Osteocyte (in vitro differentiated cells): Measurements from ENCODE around the gene RGS3. TPM values are rescaled to one million over a fixed set of nuclear protein-coding genes. Genes with fewer than 3 reads are reported as not detected.

Experiments
- DNase-seq: peaks from one replicate; pipeline ENCODE4 v3.0.0; 2021; ENCODE audit warnings: mixed read lengths; ENCODE audit not compliant: unreplicated experiment; ENCODE audit errors: extremely low spot score
- H3K27ac Mint-ChIP-seq: one replicate; pipeline ENCODE4 v1.8.0; 2021; ENCODE audit warnings: mild to moderate bottlenecking, mixed read lengths; ENCODE audit not compliant: unreplicated experiment
- H3K27me3 Mint-ChIP-seq: one replicate; pipeline ENCODE4 v1.8.0; 2021; ENCODE audit warnings: mixed read lengths; ENCODE audit not compliant: unreplicated experiment
- H3K36me3 Mint-ChIP-seq: one replicate; pipeline ENCODE4 v1.8.0; 2021; ENCODE audit warnings: mixed read lengths; ENCODE audit not compliant: unreplicated experiment
- H3K4me1 Mint-ChIP-seq: one replicate; pipeline ENCODE4 v1.8.0; 2021; ENCODE audit warnings: mixed read lengths; ENCODE audit not compliant: unreplicated experiment
- H3K4me3 Mint-ChIP-seq: one replicate; pipeline ENCODE4 v1.8.0; 2021; ENCODE audit warnings: mild to moderate bottlenecking, moderate library complexity, mixed read lengths; ENCODE audit not compliant: unreplicated experiment
- H3K9me3 Mint-ChIP-seq: one replicate; pipeline ENCODE4 v1.8.0; 2021; ENCODE audit warnings: mixed read lengths; ENCODE audit not compliant: unreplicated experiment
- total RNA-seq: library from RNA; stranded (reverse); gene quantifications from 2 replicates; pipeline ENCODE4 v1.2.1, GENCODE V29; 2021
- TF ChIP-seq, protein P1 (sequence below): fragments of 200-600 bp; sonication (generic); IDR thresholded peaks from 2 replicates; pipeline ENCODE4 v1.5.0; 2021; ENCODE audit warnings: antibody characterized with exemption, mild to moderate bottlenecking, moderate library complexity

RGS3 gene
- total RNA-seq, 1 donor from 2014 or later: 67.8 TPM

DNA sequence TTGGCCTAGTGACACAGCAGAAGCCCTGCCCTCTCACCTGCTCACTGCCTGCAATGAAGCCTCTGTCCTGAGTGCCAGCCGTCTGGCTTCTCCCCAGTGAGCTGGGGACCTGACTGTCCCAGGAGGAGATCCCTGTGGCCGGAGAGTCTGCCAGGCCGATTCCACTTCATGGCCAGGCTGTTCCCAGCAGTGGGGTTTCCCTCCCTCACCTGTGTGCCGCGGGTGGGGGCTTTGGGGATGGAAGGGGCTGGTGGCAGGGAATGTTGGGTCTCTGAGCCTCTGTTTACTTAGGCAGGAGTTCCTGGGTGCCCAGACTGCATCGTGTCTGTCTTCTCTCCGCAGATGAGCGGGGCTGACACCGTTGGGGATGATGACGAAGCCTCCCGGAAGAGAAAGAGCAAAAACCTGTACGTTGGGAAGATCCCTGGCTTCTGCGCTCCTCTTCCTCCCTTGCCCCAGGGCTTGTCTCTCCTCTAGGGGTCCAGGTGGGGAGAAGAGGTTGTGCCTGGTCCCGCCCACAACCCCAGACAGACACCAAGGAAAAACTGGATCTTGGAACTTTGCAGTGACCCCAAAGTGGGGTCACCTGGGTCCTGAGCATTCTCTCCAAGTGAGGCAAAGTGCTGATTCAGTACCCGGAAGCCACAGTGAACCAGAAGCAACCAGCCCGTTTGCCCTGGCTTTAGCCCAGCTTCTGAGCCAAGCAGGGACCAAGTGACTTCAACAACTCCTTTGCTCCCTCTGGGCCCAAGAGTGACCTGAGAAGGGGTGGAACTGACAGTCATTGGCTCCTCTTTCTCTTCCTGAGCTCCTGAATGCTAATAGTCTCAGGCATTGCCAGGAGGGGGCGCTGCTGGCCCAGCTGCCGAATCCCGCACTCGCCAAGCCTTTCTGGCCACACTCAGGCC, 127.7 kb downstream of the RGS3 start:
- TF ChIP-seq, protein P1, sequence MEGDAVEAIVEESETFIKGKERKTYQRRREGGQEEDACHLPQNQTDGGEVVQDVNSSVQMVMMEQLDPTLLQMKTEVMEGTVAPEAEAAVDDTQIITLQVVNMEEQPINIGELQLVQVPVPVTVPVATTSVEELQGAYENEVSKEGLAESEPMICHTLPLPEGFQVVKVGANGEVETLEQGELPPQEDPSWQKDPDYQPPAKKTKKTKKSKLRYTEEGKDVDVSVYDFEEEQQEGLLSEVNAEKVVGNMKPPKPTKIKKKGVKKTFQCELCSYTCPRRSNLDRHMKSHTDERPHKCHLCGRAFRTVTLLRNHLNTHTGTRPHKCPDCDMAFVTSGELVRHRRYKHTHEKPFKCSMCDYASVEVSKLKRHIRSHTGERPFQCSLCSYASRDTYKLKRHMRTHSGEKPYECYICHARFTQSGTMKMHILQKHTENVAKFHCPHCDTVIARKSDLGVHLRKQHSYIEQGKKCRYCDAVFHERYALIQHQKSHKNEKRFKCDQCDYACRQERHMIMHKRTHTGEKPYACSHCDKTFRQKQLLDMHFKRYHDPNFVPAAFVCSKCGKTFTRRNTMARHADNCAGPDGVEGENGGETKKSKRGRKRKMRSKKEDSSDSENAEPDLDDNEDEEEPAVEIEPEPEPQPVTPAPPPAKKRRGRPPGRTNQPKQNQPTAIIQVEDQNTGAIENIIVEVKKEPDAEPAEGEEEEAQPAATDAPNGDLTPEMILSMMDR: peak; percentile 93
- Mint-ChIP-seq H3K4me1 (peaks cover 37% of the 10 kb centered on the region), H3K27ac (no peak overlapping the region), H3K27me3 (no peaks in the 10 kb centered on the region), H3K4me3 (no peak overlapping the region), H3K9me3 (no peaks in the 10 kb centered on the region), H3K36me3 (peaks cover 11% of the 10 kb centered on the region)
- peak; percentile 93 for DNase-seq

DNA sequence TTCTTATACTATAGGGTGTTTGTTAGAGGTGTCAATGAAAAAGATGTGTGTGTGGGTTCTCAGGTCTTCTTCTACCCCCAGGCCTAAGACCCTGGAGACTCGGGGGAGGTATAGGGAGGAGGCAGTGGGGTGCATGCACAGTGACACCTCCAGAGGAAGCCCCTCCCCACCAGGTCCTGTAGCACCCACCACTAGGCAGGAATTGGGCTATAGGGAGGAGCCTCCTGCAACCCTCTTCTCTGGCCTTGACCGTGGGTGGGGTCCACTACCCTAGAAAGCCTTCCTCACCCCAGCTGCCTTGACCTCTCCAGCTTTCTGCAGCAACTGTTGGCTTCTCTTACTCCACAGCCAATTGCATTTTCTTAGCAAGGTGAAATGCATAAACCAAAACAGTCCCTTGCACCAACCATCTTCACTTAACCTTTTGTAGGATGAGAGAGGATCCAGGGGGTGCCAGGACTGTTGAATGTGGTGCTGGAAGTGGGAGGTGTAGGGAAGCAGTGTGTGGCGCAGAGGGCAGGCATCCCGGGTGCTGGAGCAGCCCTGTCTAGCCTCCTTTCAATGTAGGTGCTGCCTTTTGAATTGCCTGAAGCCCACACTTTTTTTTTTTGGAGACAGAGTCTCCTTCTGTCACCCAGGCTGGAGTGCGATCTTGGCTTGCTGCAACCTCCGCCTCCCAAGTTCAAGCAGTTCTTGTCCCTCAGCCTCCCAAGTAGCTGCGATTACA, 128.5 kb downstream of the RGS3 start:
- H3K4me3 Mint-ChIP-seq: no peak overlapping the region

DNA sequence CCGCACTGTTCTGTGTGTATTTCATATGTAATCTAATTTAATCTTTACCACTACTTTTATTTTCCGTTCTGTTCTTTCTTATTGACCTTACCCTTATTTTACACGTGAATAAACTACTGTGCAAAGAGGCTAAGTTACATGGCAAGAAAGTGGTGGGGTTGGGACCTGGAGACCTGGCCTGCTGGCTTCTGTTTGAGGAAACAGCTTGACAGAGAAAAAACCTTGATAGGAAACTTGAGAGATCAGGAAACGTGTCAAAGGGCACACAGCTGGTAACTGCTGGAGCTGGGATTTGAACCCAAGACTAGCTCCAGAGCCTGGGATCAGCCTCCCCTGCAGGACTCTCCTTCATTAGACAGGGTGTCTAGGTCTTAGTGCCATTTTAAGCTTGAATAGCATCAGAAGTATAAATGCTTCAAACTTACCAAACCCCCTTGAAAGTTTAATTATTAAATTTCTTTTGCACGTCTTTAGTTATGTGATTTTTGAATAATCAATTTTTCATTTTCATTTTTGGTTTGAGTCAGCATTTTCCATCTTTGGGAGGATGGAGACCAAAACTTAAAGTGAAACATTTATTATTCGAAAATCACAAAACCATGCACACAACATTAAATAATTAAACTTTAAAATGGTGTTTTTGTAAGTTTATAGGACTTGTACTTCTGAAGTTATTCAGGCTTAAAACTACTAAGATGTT, 129.5 kb downstream of the RGS3 start:
- DNase-seq: no peak
- H3K9me3 Mint-ChIP-seq: no peaks in the 10 kb centered on the region
- H3K4me3 Mint-ChIP-seq: no peak overlapping the region
- H3K36me3 Mint-ChIP-seq: peaks cover 19% of the 10 kb centered on the region
- peak overlapping the region; percentile 93 for H3K27ac Mint-ChIP-seq
- TF ChIP-seq, protein P1: no peak
- H3K27me3 Mint-ChIP-seq: no peaks in the 10 kb centered on the region
- H3K4me1 Mint-ChIP-seq: peaks cover 43% of the 10 kb centered on the region

More for the DNA sequence above, 128.5 kb downstream of the RGS3 start:
- DNase-seq: no peak
- H3K4me1 Mint-ChIP-seq: peaks cover 43% of the 10 kb centered on the region
- TF ChIP-seq, protein P1: no peak
- H3K27me3 Mint-ChIP-seq: no peaks in the 10 kb centered on the region
- peaks cover 15% of the 10 kb centered on the region for H3K36me3 Mint-ChIP-seq
- no peaks in the 10 kb centered on the region for H3K9me3 Mint-ChIP-seq
- no peak overlapping the region for H3K27ac Mint-ChIP-seq

DNA sequence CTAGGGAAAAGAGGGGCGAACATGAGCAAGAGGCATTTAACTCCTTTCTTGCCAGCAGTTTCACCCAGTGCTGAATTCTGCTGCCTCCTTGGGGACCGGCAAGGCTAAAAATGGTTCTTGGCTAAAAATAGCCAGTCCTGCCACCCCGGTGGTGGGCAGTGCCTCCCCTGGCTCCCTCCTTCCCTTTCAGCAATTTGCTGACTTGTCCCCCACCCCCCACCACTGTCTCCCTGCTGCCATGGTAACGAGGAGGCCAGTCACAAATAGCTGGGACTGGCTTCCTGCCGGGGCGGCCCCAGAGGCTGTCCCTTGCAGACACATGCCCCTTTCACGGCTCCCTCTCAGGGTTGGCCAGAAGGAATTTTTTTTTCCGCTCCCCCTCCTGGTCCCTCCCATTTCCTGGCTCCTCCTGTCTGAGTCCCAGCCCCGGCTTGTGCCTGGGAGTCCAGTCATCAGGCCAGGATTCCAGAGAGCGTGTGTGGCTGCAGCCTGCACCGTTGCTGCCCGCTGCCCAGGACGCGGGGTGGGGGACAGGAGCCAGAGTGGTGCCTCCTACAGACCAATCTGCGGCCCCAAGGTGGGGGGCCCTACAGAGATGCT, 130.3 kb downstream of the RGS3 start:
- peaks cover 47% of the 10 kb centered on the region for H3K4me1 Mint-ChIP-seq
- no peaks in the 10 kb centered on the region for H3K27me3 Mint-ChIP-seq
- no peaks in the 10 kb centered on the region for H3K9me3 Mint-ChIP-seq
- peak; percentile 98 for DNase-seq
- H3K27ac Mint-ChIP-seq: peak overlapping the region; percentile 93
- H3K4me3 Mint-ChIP-seq: peak overlapping the region; percentile 88
- TF ChIP-seq, protein P1: no peak
- H3K36me3 Mint-ChIP-seq: peaks cover 19% of the 10 kb centered on the region
